NK-92 (cell line): ENCODE data around the gene SENP7.
"Not testable (repeated sequence)": the region's sequence is repeated elsewhere in the genome, so short reads cannot be mapped to it uniquely, and the experiment has no call there.

ENCODE experiments used
- DNase-seq: peaks from one replicate; lab custom pipeline; 2025; ENCODE audit not compliant: unreplicated experiment; lab: John Stamatoyannopoulos, UW

The SENP7 gene

GRCh38 chr3:101527906-101528305 is 14.9 kb upstream of the SENP7 start:
- DNase-seq, result no peak

- DNase-seq, result no peak
Observed at GRCh38 chr3:101527441-101527840, 14.4 kb upstream of the SENP7 start.

- DNase-seq, result no peak
Observed at GRCh38 chr3:101521211-101521701, 8.2 kb upstream of the SENP7 start.

GRCh38 chr3:101519685-101520365 is 6.8 kb upstream of the SENP7 start:
- no peak for DNase-seq

GRCh38 chr3:101518421-101518871 is 5.4 kb upstream of the SENP7 start:
- no peak for DNase-seq

GRCh38 chr3:101513419-101513986 is 491 bp upstream of the SENP7 start:
- no peak for DNase-seq

GRCh38 chr3:101512396-101512645 is 691 bp downstream of the SENP7 start:
- no peak for DNase-seq

GRCh38 chr3:101509811-101510210 is 3.2 kb downstream of the SENP7 start:
- DNase-seq, result no peak

- no peak for DNase-seq
Observed at GRCh38 chr3:101509281-101509680, 3.7 kb downstream of the SENP7 start.

GRCh38 chr3:101501783-101502182 is 11.2 kb downstream of the SENP7 start:
- DNase-seq, result no peak

GRCh38 chr3:101500208-101500607 is 12.8 kb downstream of the SENP7 start:
- DNase-seq, result no peak

- DNase-seq, result no peak
Observed at GRCh38 chr3:101497803-101498202, 15.2 kb downstream of the SENP7 start.

GRCh38 chr3:101495552-101495951 is 17.5 kb downstream of the SENP7 start:
- DNase-seq, result no peak

- no peak for DNase-seq
Observed at GRCh38 chr3:101484805-101485620, 28.0 kb downstream of the SENP7 start.

GRCh38 chr3:101478980-101479379 is 34.0 kb downstream of the SENP7 start:
- DNase-seq, result no peak

- DNase-seq, result not testable (repeated sequence)
Observed at GRCh38 chr3:101474841-101475552, 38.0 kb downstream of the SENP7 start.

- DNase-seq, result not testable (repeated sequence)
Observed at GRCh38 chr3:101468676-101469075, 44.3 kb downstream of the SENP7 start.

GRCh38 chr3:101467310-101467663 is 45.7 kb downstream of the SENP7 start:
- not testable (repeated sequence) for DNase-seq

- DNase-seq, result no peak
Observed at GRCh38 chr3:101466465-101467309, 46.3 kb downstream of the SENP7 start.

- no peak for DNase-seq
Observed at GRCh38 chr3:101464235-101464634, 48.8 kb downstream of the SENP7 start.

- no peak for DNase-seq
Observed at GRCh38 chr3:101461451-101461850, 51.6 kb downstream of the SENP7 start.
